ENCODE results near the gene HIPK2. TPM values are rescaled to one million over a fixed set of nuclear protein-coding genes. Genes with fewer than 3 reads are reported as not detected.

The HIPK2 gene
- total and polyA plus RNA-seq, 8 donors: 25.1 to 61.8 (median 30.4) TPM

DNA sequence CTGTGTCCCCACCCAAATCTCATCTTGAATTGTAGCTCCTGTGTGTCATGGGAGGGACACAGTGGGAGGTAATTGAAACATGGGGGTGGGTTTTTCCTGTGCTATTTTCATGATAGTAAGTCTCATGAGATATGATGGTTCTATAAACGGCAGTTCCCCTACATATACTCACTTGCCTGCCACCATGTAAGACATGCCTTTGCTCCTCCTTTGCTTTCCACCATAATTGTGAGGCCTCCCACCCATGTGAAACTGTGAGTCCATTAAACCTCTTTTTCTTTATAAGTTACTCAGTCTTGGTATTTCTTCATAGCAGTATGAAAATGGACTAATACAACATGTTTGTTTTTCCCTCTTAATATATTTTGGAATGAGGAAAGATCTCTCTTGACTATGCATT, 26.8 kb upstream of the HIPK2 start:
- DNase-seq: no peak
- Histone ChIP-seq H3K27ac (no peak overlapping the region), H3K4me1 (peaks cover 0 to 7% of the 10 kb centered on the region in 2 donors), H3K9me3 (peaks cover 0 to 6% of the 10 kb centered on the region in 2 donors), H3K4me3 (no peak overlapping the region), H3K36me3 (no peaks in the 10 kb centered on the region), H3K27me3 (no peaks in the 10 kb centered on the region)
- TF ChIP-seq, protein P1, sequence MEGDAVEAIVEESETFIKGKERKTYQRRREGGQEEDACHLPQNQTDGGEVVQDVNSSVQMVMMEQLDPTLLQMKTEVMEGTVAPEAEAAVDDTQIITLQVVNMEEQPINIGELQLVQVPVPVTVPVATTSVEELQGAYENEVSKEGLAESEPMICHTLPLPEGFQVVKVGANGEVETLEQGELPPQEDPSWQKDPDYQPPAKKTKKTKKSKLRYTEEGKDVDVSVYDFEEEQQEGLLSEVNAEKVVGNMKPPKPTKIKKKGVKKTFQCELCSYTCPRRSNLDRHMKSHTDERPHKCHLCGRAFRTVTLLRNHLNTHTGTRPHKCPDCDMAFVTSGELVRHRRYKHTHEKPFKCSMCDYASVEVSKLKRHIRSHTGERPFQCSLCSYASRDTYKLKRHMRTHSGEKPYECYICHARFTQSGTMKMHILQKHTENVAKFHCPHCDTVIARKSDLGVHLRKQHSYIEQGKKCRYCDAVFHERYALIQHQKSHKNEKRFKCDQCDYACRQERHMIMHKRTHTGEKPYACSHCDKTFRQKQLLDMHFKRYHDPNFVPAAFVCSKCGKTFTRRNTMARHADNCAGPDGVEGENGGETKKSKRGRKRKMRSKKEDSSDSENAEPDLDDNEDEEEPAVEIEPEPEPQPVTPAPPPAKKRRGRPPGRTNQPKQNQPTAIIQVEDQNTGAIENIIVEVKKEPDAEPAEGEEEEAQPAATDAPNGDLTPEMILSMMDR (IDR thresholded peaks at IDR 0.05): no peak
- intact Hi-C loops (cut with DNase I): no loop called here
- ATAC-seq: no peak

DNA sequence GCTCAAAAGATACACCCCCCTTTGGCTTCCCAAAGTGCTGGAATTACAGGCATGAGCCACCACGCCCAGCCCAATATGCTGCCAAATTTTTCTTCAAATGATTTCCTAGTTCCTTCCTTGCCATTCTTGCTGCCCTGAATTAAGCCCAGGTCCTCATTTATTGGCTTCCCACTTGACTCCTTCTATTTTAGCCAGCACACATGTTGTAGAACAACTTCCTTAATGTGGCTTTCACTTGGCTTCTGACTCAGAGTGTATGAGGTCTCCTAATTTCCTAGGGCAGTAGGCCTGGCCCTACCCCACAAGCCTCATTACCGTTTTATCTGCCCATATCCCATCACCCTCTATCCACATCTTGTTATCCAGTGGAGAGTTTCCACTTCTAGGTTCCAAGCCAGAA, 21.8 kb upstream of the HIPK2 start:
- H3K27ac ChIP-seq: peak overlapping the region in 1 of 2 donors; percentile 23
- peaks cover 0 to 22% of the 10 kb centered on the region in 2 donors for H3K4me1 ChIP-seq
- H3K9me3 ChIP-seq: peaks cover 0 to 6% of the 10 kb centered on the region in 2 donors
- no peaks in the 10 kb centered on the region for H3K36me3 ChIP-seq
- no peak overlapping the region for H3K4me3 ChIP-seq
- peak; percentile 76 for ATAC-seq
- no peak for DNase-seq
- intact Hi-C loops (cut with DNase I): no loop called here
- TF ChIP-seq, protein P1 (IDR thresholded peaks at IDR 0.05): no peak
- H3K27me3 ChIP-seq: no peaks in the 10 kb centered on the region

DNA sequence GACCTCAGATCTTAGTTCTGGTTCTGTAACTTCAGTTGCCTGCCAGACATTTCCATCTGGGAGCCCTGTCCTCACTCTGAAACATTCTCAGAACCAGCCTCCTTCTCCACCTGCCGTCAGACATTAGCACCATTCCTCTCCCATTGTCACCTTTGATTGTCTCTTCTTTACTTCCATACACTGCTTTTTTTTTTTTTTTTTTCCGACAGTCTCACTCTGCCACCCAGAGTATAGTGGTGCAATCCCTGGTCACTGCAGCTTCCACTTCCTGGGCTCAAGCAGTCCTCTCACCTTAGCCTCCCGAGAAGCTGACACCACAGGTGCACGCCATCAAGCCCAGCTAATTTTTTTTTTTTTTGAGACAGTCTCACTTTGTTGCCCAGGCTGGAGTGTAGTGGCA, 21.1 kb upstream of the HIPK2 start:
- Histone ChIP-seq H3K4me3 (no peak overlapping the region), H3K27ac (no peak overlapping the region), H3K36me3 (no peaks in the 10 kb centered on the region), H3K9me3 (peaks cover 0 to 5% of the 10 kb centered on the region in 2 donors), H3K4me1 (peaks cover 0 to 22% of the 10 kb centered on the region in 2 donors), H3K27me3 (no peaks in the 10 kb centered on the region)
- DNase-seq (no peak), ATAC-seq (no peak)
- TF ChIP-seq, protein P1 (IDR thresholded peaks at IDR 0.05): no peak
- intact Hi-C loops (cut with DNase I): no loop called here

DNA sequence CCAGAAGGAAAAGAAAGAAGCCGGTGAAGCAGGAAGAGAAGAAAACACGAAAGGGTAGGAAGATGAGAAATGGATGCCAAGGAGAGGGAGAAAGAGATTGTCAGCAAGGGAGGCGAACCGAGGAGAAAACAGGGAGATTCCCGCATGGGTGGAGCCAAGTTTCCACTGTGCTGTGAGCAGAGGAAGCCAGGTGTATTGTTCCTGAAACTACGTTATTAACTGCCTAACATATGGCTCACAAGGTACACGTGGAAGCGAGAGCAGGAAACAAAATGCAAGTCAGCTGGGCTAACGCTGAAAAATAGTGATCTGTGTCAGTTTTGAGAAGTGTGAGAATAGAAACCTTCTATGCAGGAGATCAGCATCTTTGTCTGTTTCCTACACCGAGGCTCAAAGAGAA, 20.4 kb upstream of the HIPK2 start:
- no peaks in the 10 kb centered on the region for H3K27me3 ChIP-seq
- intact Hi-C loops (cut with DNase I): no loop called here
- ATAC-seq (no peak), DNase-seq (no peak)
- no peak overlapping the region for H3K27ac ChIP-seq
- peaks cover 0 to 22% of the 10 kb centered on the region in 2 donors for H3K4me1 ChIP-seq
- TF ChIP-seq, protein P1 (IDR thresholded peaks at IDR 0.05): no peak
- no peaks in the 10 kb centered on the region for H3K9me3 ChIP-seq
- no peaks in the 10 kb centered on the region for H3K36me3 ChIP-seq
- no peak overlapping the region for H3K4me3 ChIP-seq

DNA sequence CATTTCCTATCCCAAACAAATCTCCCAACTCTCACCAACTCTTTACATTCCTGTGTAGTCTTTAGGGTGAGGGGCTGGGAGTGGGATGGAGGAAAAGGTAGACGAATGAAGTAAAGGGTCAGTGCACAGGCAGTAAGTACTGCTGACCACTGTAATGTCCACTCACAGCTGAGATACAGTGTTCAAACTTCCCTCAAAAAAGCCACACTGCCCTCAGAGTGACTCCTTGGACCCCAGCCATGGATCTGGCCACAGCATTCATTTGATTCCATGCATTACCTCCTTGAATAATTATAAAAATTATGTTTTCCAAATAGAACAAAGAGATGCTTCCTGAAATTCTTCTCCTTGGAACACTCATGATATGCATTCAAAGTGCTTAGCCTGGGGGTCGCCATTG, 19.8 kb upstream of the HIPK2 start:
- TF ChIP-seq, protein P1 (IDR thresholded peaks at IDR 0.05): no peak
- no peak overlapping the region for H3K4me3 ChIP-seq
- intact Hi-C loops (cut with DNase I): no loop called here
- DNase-seq (no peak), ATAC-seq (no peak)
- no peaks in the 10 kb centered on the region for H3K27me3 ChIP-seq
- no peaks in the 10 kb centered on the region for H3K36me3 ChIP-seq
- no peaks in the 10 kb centered on the region for H3K9me3 ChIP-seq
- peaks cover 0 to 19% of the 10 kb centered on the region in 2 donors for H3K4me1 ChIP-seq
- H3K27ac ChIP-seq: no peak overlapping the region

All from left lung (tissue), 10 donors.